GM18861 (cell line): ENCODE measurements around the gene TXNL1.
A peak's percentile ranks its signal among the peaks of the same experiment; 100 is the strongest.
"Not testable (repeated sequence)": the region's sequence is repeated elsewhere in the genome, so short reads cannot be mapped to it uniquely, and the experiment has no call there.

ENCODE experiments used
- ATAC-seq: cut with Tn5 transposase; IDR thresholded peaks from one replicate; pipeline ENCODE4 v1.9.1; 2021; ENCODE audit not compliant: unreplicated experiment

TXNL1 gene

DNA sequence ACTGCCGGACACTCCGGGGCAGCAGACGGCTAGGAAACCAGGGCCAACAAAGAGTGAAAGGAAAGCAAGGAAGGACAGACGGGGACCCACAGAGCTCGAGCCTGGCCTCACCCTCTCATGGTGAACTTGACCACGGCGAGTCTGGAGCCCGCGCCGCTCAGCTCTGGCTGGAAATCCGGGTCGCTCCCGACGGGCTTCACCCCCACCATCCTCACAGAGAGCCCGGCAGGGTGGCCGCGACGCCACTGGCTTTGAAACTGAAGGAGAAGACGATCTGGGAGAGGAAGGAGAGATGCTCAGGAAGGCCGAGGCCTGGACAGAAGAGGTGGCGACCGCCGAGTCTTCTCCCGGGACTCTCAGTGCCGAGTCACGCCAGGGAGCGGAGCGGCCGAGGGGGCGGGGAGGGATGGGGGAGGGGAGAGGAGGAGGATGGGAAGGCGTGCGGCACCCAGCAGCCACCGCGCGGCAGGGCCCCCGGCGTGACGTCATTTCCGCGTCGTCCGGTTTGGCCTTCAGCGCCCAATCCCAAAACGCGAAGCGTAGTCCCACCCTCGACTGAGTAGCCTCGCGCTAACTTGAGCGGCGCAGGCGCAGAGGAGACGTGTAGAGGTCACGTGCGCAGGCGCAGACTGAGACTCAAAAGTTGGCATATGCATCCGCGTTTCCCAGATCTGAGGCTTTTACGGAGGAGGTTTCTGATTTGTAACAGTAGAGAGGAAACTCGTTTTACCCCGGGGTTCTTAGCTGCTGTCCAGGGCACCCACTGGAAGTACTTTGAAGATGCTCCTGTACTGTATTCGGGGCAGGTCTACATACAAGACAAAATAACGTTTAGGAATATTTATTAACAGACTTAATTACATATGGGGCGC lies at the start of gene TXNL1:
Gene TXNL1, minus strand, starts transcription at position 361 of the 872 bp plus-strand sequence. Its CDS starts 152 bp downstream, at position 209.
- ATAC-seq: peak; percentile 88

GRCh38 chr18:56684277-56684676 lies 45.9 kb upstream of the TXNL1 start:
- no peak for ATAC-seq

GRCh38 chr18:56678836-56679565 lies 40.6 kb upstream of the TXNL1 start:
- ATAC-seq: no peak

- no peak for ATAC-seq
Measured at GRCh38 chr18:56676639-56677038, 38.2 kb upstream of the TXNL1 start.

DNA sequence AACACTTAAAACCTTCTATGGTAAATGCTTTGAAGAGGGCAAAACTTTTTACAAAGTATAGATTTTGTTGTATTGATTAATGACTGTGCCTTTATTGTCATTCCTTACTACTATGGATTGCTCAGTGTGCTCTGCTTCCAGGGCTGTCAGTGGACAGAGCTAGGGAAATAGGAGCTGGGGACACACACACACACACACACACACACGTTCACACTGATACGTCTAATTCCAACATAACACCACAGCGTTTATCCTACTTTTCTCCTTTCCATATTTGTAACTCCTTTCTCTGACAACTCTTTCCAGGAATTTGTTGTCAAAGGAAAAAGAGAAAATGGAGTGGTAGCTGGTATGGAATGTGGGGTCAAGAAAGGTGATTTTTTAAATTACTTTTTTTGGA lies 34.6 kb upstream of the TXNL1 start:
- no peak for ATAC-seq

DNA sequence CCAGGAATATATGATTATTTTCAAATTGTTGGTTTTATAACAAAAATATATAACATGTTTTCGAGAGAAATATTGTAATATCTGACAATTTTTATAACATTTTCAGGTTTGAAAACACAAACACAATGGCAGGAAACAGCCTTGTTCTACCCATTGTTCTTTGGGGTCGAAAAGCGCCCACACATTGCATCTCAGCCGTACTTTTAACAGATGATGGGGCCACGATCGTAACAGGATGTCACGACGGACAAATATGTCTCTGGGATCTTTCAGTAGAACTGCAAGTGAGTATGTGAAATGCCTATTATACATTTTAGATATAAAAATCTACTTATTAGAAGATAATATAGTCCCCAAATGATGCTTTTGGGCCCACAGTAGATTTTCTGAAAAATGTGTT lies 34.0 kb upstream of the TXNL1 start:
- no peak for ATAC-seq

- ATAC-seq: no peak
Measured at GRCh38 chr18:56662902-56663301, 24.5 kb upstream of the TXNL1 start.

- ATAC-seq: no peak
Measured at GRCh38 chr18:56662502-56662901, 24.1 kb upstream of the TXNL1 start.

DNA sequence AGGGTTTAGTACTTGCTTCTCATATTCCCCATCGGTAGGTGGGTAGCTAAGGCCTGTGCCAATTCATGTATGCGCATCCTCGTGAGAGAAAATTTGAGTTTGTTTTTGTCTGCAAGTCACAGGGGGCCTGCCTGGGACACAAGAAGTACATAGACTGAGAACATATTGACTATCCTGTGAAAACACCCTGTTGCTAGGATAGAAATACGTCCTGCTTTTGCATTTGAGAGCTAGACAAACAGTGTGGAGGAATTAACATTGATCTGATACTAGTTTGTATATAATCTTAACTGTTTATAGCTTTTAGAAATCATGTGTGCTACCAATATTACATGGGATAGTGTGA lies 23.6 kb upstream of the TXNL1 start:
- ATAC-seq: no peak

DNA sequence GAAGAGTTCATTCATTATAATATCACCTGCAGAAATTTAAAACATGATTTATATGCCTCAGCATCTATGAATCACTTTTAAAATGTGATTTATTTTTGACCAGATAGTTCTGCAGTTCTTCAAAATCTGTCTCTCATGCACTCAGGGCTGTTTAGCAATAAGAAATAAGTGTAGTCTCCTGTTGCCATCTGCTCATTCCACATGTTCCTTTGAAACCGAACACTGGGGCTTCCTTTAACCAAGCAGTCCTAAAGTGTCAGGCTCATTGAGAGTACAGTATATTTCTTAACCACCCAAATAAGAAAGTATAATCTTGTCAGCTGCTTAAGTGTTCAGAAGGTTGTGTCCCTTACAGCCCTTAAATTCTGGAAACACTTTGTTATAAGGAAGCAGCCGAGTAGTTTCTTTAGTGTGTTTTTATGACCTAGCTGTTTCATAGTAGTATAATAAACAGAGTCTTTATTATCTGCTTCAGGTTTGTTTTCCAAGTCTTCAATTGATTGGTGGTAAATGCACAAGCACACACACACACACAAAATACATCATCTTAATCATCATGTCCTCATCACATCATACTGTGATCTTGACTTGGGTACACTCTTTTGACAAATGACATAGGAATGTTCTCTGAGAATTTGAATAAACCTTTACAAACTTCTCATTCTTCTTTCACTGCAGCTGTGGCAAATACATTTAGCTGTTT lies 23.1 kb upstream of the TXNL1 start:
- no peak for ATAC-seq

- ATAC-seq: no peak
Measured at GRCh38 chr18:56660655-56661054, 22.3 kb upstream of the TXNL1 start.

DNA sequence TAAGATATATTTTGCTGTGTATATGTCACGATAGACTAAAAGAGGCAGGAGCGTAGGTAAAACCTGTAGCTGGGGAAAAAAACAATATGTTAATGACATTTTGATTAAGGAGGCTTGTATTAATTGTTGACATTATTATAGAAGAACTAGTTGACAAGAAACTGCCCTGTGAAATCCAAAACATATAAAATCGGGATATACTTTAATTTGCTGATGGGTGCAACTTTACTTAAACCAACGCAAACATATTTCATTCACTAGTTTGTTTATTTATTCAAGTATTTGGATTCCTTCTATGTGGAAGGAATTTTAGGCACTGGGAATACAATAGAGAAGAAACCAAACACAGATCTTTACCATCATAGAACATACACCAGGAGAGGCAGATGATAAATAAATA lies 20.7 kb upstream of the TXNL1 start:
- no peak for ATAC-seq

- ATAC-seq: no peak
Measured at GRCh38 chr18:56658261-56658660, 19.9 kb upstream of the TXNL1 start.

- not testable (repeated sequence) for ATAC-seq
Measured at GRCh38 chr18:56654280-56654679, 15.9 kb upstream of the TXNL1 start.

DNA sequence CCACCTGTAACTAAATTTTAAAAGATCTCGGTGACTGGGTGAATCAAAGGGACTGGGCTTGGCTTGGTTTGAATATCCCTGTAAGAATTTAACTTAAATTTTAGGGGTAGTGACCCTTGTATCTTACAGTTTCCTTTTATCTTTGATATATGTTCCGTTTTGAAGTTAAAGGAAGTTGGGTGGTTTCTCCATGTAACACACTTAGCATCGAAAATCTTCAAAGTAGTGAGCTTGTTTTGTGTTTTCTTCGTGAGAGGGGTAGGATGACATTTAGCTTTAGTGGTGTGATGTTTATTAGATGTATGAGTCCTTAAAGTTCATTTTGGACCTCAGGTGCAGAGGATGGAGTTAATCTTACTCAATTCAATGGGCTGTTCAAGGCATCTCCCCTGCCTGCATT lies 14.4 kb upstream of the TXNL1 start:
- ATAC-seq: no peak

DNA sequence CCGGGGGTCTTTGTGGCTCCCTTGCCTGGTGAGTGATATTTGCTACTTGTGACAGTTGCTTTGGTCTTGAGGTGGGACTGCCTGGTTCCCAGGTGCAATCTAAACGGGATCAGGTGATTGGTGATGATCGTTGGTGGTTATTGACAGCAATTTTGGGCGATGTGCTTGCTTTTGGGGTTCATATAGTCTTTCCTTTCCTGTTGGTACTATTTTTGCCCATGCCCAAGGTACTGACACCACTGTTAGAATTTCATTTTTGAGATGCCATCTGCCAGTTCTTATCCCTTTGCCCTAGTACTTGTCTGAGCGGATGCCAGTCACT lies 13.3 kb upstream of the TXNL1 start:
- ATAC-seq: no peak

- ATAC-seq: peak; percentile 97
Measured at GRCh38 chr18:56650944-56651770, 12.8 kb upstream of the TXNL1 start, which contains the start of gene WDR7. WDR7 (plus strand) TSS chr18:56651359; CDS start chr18:56672516, 21,157 bp downstream.

DNA sequence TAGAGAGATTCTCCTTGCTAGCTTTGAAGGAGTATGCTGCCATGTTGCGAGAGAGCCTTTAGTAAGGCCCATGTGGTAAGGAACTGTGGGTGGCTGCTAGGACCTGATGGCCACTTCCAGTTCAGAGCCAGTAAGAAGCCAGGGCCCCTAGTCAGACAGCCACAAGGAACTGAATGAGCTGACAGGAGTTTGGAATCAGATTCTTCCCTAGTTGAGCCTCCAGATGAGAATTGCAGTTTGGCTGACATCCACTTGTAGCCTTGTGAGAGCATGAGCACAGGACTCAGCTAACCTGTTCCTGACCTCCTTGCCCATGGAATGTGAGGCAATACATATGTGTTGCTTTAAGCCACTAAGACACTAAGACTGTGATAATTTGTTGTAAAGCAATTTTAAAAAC lies 11.6 kb upstream of the TXNL1 start:
- ATAC-seq: no peak

- ATAC-seq: no peak
Measured at GRCh38 chr18:56647951-56648893, 9.8 kb upstream of the TXNL1 start.

GRCh38 chr18:56647071-56647470 lies 8.7 kb upstream of the TXNL1 start:
- no peak for ATAC-seq
